Heart left ventricle (tissue), 16 donors: ENCODE data around the gene GREM2. TPM values are rescaled to one million over a fixed set of nuclear protein-coding genes. Genes with fewer than 3 reads are reported as not detected.

Experiments used
- ATAC-seq, 4 donors: fragments of 200-7000 bp; cut with Tn5 transposase; one replicate each; pipeline ENCODE4 v1.9.1; 2020 to 2022; ENCODE audit warnings: moderate library complexity in 4 of 4, mild to moderate bottlenecking in 3 of 4, moderate number of reproducible peaks in 1 of 4
- DNase-seq, 5 donors: peaks; one replicate each; pipeline ENCODE4 v3.0.0-alpha.2; 2020
- H3K27ac ChIP-seq, 12 donors: fragments of 200-600 bp; sonication (generic) in 4 of 12; one replicate each; pipeline versions ENCODE4 v1.5.0 to v1.8.0; 2016 to 2022; ENCODE audit warnings: mild to moderate bottlenecking in 2 of 12
- H3K27me3 ChIP-seq, 9 donors: fragments of 200-600 bp; sonication (generic) in 2 of 9; one replicate each; pipeline versions ENCODE4 v1.5.1 to v1.8.0; 2016 to 2022; ENCODE audit warnings: mild to moderate bottlenecking in 3 of 9
- H3K36me3 ChIP-seq, 9 donors: fragments of 200-600 bp; sonication (generic) in 2 of 9; one replicate each; pipeline versions ENCODE4 v1.5.0 to v1.8.0; 2018 to 2022; ENCODE audit warnings: mild to moderate bottlenecking in 2 of 9
- H3K4me1 ChIP-seq, 12 donors: fragments of 200-600 bp; sonication (generic) in 4 of 12; one replicate each; pipeline versions ENCODE4 v1.5.0 to v1.8.0; 2016 to 2022; ENCODE audit warnings: mild to moderate bottlenecking in 3 of 12
- H3K4me3 ChIP-seq, 12 donors: fragments of 200-600 bp; sonication (generic) in 4 of 12; one replicate each; pipeline versions ENCODE4 v1.5.0 to v1.8.0; 2017 to 2022; ENCODE audit warnings: mild to moderate bottlenecking in 9 of 12, moderate library complexity in 4 of 12
- H3K9me3 ChIP-seq, 12 donors: fragments of 200-600 bp; sonication (generic) in 4 of 12; one replicate each; pipeline versions ENCODE4 v1.5.0 to v1.8.0; 2016 to 2022; ENCODE audit warnings: mild to moderate bottlenecking in 1 of 12
- POLR2A ChIP-seq, 2 donors: fragments of 450-650 bp; IDR thresholded peaks; one replicate each; pipeline ENCODE4 v1.6.1; 2017; ENCODE audit warnings: antibody characterized with exemption in 2 of 2, mild to moderate bottlenecking in 2 of 2, moderate library complexity in 2 of 2
- WGBS, 4 donors: extraction: QIAGEN DNeasy Blood & Tissue Kit in 2 of 4; methylation state at CpG; one replicate each; pipeline versions ENCODE4 v1.1.5 to v1.1.7; 2013 to 2018; 5-methylcytosine and 5-hydroxymethylcytosine counted together
- intact Hi-C, 10 donors: fragments of 100-400 bp; cut with DNase I; formaldehyde crosslinking; loops; one replicate each; pipeline versions ENCODE4 v1.11.1 to v1.14.2; 2022
- polyA plus RNA-seq, 2 donors: library from polyadenylated mRNA; stranded (reverse); fragments of 200-250 nt; gene quantifications; one replicate each; pipeline ENCODE4 v1.2.3, GENCODE V29; 2013
- total RNA-seq, 9 donors: library from RNA; depleted of rRNA in 2 of 9; stranded (reverse); fragments of >200 nt in 2 of 9; fragmentation: NEBNext Ultra II Directional in 3 of 9; extraction: Animal tissue kit (Norgen Biotek cat#: 25700) in 3 of 9; gene quantifications; one replicate each; pipeline versions ENCODE4 v1.1.0 to v1.2.4, GENCODE V29; 2016 to 2023
- TF ChIP-seq, protein P1 (sequence below), 12 donors: fragments of 200-600 bp; sonication (generic) in 4 of 12; IDR thresholded peaks; one replicate each; pipeline versions ENCODE4 v1.5.0 to v1.8.0; 2018 to 2022; ENCODE audit warnings: antibody characterized with exemption in 12 of 12, mild to moderate bottlenecking in 5 of 12
- donor health status: ischemic (EF 13 %, LVEDD 7.1; RV severe dilation, severe dysfunction).
- donor health status: healthy with polysubstance abuse.
- donor health status: DM: no; HTN: yes; CAD: no.
- donor health status: DM: no; HTN: no; CAD: no.
- donor health status: ischemic (EF 25% LVEDD 6.9; RV normal size, moderate dysfunction).
- donor health status: ischemic (EF 25% LVEDD 5.7; RV mildly dilated, moderate dysfunction).
- donor health status: healthy.
- donor health status: DM: yes; HTN: yes; CAD: no.
- donor health status: ischemic (EF 35%, LVEDD 5.7; RV mildly dilated, moderate dysfunction).
- donor health status: nonischemic (EF 11% LVEDD 7.7; RV severe dilation, severe dysfunction).
- donor health status: DM: yes; HTN: yes; CAD: no.
- donor health status: PGD.
- donor health status: ischemic (EF 29% LVEDD 5.4; RV normal size, mild dysfunction).
- donor health status: nonischemic (EF 23%, LVEDD 6.1; RV moderate dilation, normal function).

GREM2 gene
- total and polyA plus RNA-seq, 11 donors: 0.66 TPM; not detected in 10

- DNase-seq (no peak), ATAC-seq (no peak)
- Histone ChIP-seq H3K4me1 (no peaks in the 10 kb centered on the region), H3K27me3 (peaks cover 0 to 5% (median 0%) of the 10 kb centered on the region in 9 donors), H3K4me3 (no peak overlapping the region), H3K36me3 (no peaks in the 10 kb centered on the region), H3K27ac (no peak overlapping the region), H3K9me3 (no peaks in the 10 kb centered on the region)
- whole genome bisulfite sequencing, 4 donors: 65 to 73% (median 68%) methylated on average over 7 of the region's 7 CpGs
- no peak for TF ChIP-seq POLR2A (IDR thresholded peaks at IDR 0.05)
- intact Hi-C loops: no loop called here
These were observed 143.3 kb downstream of the GREM2 start for GRCh38 chr1:240468656-240469055.

- no peak for ATAC-seq
- no peak overlapping the region for H3K4me3 ChIP-seq
- no peak for DNase-seq
- H3K27ac ChIP-seq: no peak overlapping the region
- H3K36me3 ChIP-seq: no peaks in the 10 kb centered on the region
- no peaks in the 10 kb centered on the region for H3K9me3 ChIP-seq
- TF ChIP-seq POLR2A (IDR thresholded peaks at IDR 0.05): no peak
- TF ChIP-seq, protein P1, sequence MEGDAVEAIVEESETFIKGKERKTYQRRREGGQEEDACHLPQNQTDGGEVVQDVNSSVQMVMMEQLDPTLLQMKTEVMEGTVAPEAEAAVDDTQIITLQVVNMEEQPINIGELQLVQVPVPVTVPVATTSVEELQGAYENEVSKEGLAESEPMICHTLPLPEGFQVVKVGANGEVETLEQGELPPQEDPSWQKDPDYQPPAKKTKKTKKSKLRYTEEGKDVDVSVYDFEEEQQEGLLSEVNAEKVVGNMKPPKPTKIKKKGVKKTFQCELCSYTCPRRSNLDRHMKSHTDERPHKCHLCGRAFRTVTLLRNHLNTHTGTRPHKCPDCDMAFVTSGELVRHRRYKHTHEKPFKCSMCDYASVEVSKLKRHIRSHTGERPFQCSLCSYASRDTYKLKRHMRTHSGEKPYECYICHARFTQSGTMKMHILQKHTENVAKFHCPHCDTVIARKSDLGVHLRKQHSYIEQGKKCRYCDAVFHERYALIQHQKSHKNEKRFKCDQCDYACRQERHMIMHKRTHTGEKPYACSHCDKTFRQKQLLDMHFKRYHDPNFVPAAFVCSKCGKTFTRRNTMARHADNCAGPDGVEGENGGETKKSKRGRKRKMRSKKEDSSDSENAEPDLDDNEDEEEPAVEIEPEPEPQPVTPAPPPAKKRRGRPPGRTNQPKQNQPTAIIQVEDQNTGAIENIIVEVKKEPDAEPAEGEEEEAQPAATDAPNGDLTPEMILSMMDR (IDR thresholded peaks at IDR 0.05): no peak
- intact Hi-C loops: no loop called here
- H3K27me3 ChIP-seq: peaks cover 0 to 5% (median 0%) of the 10 kb centered on the region in 9 donors
- no peaks in the 10 kb centered on the region for H3K4me1 ChIP-seq
These were observed 144.1 kb downstream of the GREM2 start for GRCh38 chr1:240467895-240468294.

GRCh38 chr1:240466509-240466908 lies 145.4 kb downstream of the GREM2 start:
- no peak for TF ChIP-seq POLR2A (IDR thresholded peaks at IDR 0.05)
- TF ChIP-seq, protein P1 (IDR thresholded peaks at IDR 0.05): no peak
- WGBS, 4 donors: 75 to 85% (median 85%) methylated on average over 4 of the region's 4 CpGs
- no peak for ATAC-seq

DNA sequence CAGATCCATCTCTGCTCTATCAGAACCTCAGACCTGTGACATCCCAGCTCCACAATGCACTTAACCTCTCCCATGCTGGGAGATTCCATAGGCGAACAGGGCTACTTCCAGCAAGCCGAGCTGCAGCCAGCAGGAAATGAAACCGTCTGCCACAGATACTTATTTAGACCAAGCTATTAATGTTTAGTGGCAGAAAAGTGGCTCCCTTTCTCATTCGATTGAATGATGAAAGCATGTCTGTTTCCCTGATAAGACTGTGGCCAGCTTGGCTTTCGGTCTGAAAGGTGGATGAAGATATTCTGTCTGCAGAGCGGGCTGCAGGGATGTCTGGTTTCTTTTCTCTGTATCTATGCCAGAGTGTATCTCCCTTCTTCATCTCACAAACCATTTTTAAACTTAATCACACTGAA lies 146.4 kb downstream of the GREM2 start:
- TF ChIP-seq POLR2A (IDR thresholded peaks at IDR 0.05): no peak
- TF ChIP-seq, protein P1 (IDR thresholded peaks at IDR 0.05): no peak
- Histone ChIP-seq H3K9me3 (no peaks in the 10 kb centered on the region), H3K27me3 (peaks cover 0 to 5% (median 0%) of the 10 kb centered on the region in 9 donors), H3K36me3 (no peaks in the 10 kb centered on the region), H3K27ac (no peak overlapping the region), H3K4me1 (no peaks in the 10 kb centered on the region), H3K4me3 (no peak overlapping the region)
- no peak for ATAC-seq
- WGBS, 4 donors: 10 to 17% (median 11%) methylated on average over 6 of the region's 6 CpGs
- DNase-seq: no peak
- intact Hi-C loops: no loop called here

More at GRCh38 chr1:240466509-240466908, 145.4 kb downstream of the GREM2 start:
- Histone ChIP-seq H3K4me3 (no peak overlapping the region), H3K27ac (no peak overlapping the region), H3K4me1 (no peaks in the 10 kb centered on the region), H3K27me3 (peaks cover 0 to 5% (median 0%) of the 10 kb centered on the region in 9 donors), H3K9me3 (no peaks in the 10 kb centered on the region), H3K36me3 (no peaks in the 10 kb centered on the region)
- intact Hi-C loops: no loop called here
- DNase-seq: no peak

DNA sequence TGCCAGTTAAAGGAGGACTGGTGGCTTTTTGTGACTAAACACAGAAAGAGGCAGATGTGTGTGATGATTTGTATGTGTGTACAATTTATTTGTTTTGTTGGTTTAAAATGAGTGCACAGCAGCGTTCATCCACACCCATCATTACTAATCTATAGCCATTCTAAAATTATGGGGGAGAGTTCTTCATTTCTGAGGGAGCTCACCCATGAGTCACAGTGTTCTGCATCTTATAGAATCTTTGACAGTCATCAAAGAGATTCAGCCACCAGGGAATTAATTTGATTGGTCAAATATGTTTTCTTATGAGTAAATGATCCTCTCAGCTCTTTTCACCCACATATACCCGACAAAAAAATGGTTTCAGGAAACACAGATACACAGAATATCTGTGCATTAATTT lies 147.9 kb downstream of the GREM2 start:
- intact Hi-C loops: no loop called here
- no peak overlapping the region for H3K4me3 ChIP-seq
- DNase-seq: no peak
- peaks cover 0 to 5% (median 0%) of the 10 kb centered on the region in 9 donors for H3K27me3 ChIP-seq
- no peak overlapping the region for H3K27ac ChIP-seq
- TF ChIP-seq, protein P1 (IDR thresholded peaks at IDR 0.05): no peak
- TF ChIP-seq POLR2A (IDR thresholded peaks at IDR 0.05): no peak
- H3K4me1 ChIP-seq: no peaks in the 10 kb centered on the region
- no peaks in the 10 kb centered on the region for H3K9me3 ChIP-seq
- ATAC-seq: no peak
- no peaks in the 10 kb centered on the region for H3K36me3 ChIP-seq
- WGBS, 4 donors: 70 to 89% (median 84%) methylated on average over 2 of the region's 2 CpGs
